Measurements from ENCODE around the gene CCL11. TPM values are rescaled to one million over a fixed set of nuclear protein-coding genes. Genes with fewer than 3 reads are reported as not detected.
A peak's percentile ranks its signal among the peaks of the same experiment; 100 is the strongest.

The CCL11 gene
- total and polyA plus RNA-seq, 8 donors: 2.0 to 80.0 (median 3.4) TPM; not detected in 2

GRCh38 chr17:34257986-34258326 lies 27.6 kb upstream of the CCL11 start:
- Histone ChIP-seq H3K27me3 (no peaks in the 10 kb centered on the region), H3K27ac (no peak overlapping the region), H3K4me3 (no peak overlapping the region), H3K9me3 (no peaks in the 10 kb centered on the region), H3K36me3 (no peaks in the 10 kb centered on the region), H3K4me1 (peaks cover 18 to 32% (median 24%) of the 10 kb centered on the region in 4 donors)
- intact Hi-C loops (cut with DNase I; ENCODE audit: low total_unique reads): no loop called here
- no peak for DNase-seq
- WGBS, 5 donors: 70 to 93% (median 76%) methylated on average over 1 of the region's 1 CpG
- TF ChIP-seq CTCF (IDR thresholded peaks at IDR 0.05) (no peak), POLR2A (IDR thresholded peaks at IDR 0.05) (no peak), EP300 (IDR thresholded peaks at IDR 0.05) (no peak), POLR2AphosphoS5 (IDR thresholded peaks at IDR 0.05) (no peak)

DNA sequence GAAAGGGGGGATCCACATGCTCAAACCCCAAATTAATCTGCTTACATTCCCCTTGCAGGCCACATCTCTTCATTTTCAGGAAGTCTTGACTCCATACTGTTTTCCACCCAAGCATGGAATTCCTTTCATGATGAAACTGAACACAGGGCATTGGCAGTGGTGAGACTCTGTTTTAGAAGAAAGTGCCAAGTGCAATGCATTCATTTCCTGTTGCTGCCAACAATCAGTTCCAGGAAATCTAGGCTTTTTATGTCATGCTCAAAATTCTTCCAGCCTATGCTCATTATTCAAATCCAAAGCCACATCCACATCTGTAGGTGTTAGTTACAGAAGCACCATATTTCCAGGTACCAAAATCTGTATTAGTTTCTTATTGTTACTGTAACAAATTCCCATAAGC lies 26.4 kb upstream of the CCL11 start:
- intact Hi-C loops (cut with DNase I; ENCODE audit: low total_unique reads): no loop called here
- Histone ChIP-seq H3K4me1 (peaks cover 7 to 22% (median 15%) of the 10 kb centered on the region in 4 donors), H3K9me3 (no peaks in the 10 kb centered on the region), H3K36me3 (no peaks in the 10 kb centered on the region), H3K27me3 (no peaks in the 10 kb centered on the region), H3K4me3 (no peak overlapping the region), H3K27ac (no peak overlapping the region)
- no peak for DNase-seq
- TF ChIP-seq EP300 (IDR thresholded peaks at IDR 0.05) (no peak), POLR2AphosphoS5 (IDR thresholded peaks at IDR 0.05) (peak in 1 of 3 donors; percentile 24), POLR2A (IDR thresholded peaks at IDR 0.05) (no peak), CTCF (IDR thresholded peaks at IDR 0.05) (no peak)

DNA sequence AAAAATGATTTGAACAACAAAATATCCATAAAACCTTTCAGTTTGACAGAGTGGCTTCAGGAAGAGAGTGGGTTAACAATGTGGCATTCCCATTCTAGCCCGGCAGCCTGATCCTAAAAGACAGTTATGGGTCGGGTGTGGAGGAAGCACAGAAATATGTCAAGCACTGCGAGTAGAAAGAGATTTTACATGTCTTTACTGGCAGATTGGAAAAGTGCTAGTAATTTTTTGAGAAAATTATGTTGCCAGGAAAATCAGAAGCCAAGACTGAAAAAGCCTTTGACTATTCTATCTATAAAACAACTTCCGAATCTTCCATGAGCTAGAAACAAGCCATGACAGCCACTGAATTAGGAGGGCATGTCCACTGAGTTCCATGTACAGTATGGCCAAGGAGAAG lies 24.7 kb upstream of the CCL11 start:
- no peak for DNase-seq
- 56 to 67% (median 65%) methylated on average over 4 of the region's 4 CpGs for WGBS, 5 donors
- TF ChIP-seq EP300 (IDR thresholded peaks at IDR 0.05) (no peak), CTCF (IDR thresholded peaks at IDR 0.05) (no peak), POLR2A (IDR thresholded peaks at IDR 0.05) (no peak), POLR2AphosphoS5 (IDR thresholded peaks at IDR 0.05) (no peak)
- intact Hi-C loops (cut with DNase I; ENCODE audit: low total_unique reads): no loop called here
- Histone ChIP-seq H3K36me3 (no peaks in the 10 kb centered on the region), H3K4me1 (peaks cover 0 to 7% (median under 1%) of the 10 kb centered on the region in 4 donors), H3K27ac (no peak overlapping the region), H3K27me3 (no peaks in the 10 kb centered on the region), H3K4me3 (no peak overlapping the region), H3K9me3 (no peaks in the 10 kb centered on the region)

- 83 to 90% (median 83%) methylated on average over 5 of the region's 5 CpGs for WGBS, 5 donors
- DNase-seq: no peak
- Histone ChIP-seq H3K36me3 (no peaks in the 10 kb centered on the region), H3K27me3 (no peaks in the 10 kb centered on the region), H3K27ac (no peak overlapping the region), H3K9me3 (no peaks in the 10 kb centered on the region), H3K4me1 (no peaks in the 10 kb centered on the region), H3K4me3 (no peak overlapping the region)
- intact Hi-C loops (cut with DNase I; ENCODE audit: low total_unique reads): no loop called here
- TF ChIP-seq POLR2AphosphoS5 (IDR thresholded peaks at IDR 0.05) (no peak), CTCF (IDR thresholded peaks at IDR 0.05) (no peak), POLR2A (IDR thresholded peaks at IDR 0.05) (no peak), EP300 (IDR thresholded peaks at IDR 0.05) (no peak)
Observed at GRCh38 chr17:34261568-34262337, 23.8 kb upstream of the CCL11 start.
